Thyroid gland (tissue), 4 donors: ENCODE results near the gene WDR27. TPM values are rescaled to one million over a fixed set of nuclear protein-coding genes. Genes with fewer than 3 reads are reported as not detected.

Experiments used
- DNase-seq, 2 donors: peaks; one replicate each; pipeline ENCODE4 v3.0.0-alpha.2; 2019
- H3K27ac ChIP-seq, 3 donors: fragments of 200-600 bp; sonication (generic); 1 replicate in 2 of 3; 2 replicates in 1 of 3; pipeline ENCODE4 v1.5.1; 2016 to 2019; ENCODE audit warnings: mild to moderate bottlenecking in 1 of 3, moderate library complexity in 1 of 3
- H3K27me3 ChIP-seq: fragments of 200-600 bp; sonication (generic); one replicate; pipeline ENCODE4 v1.5.1; 2019
- H3K36me3 ChIP-seq, 2 donors: fragments of 200-600 bp; sonication (generic); one replicate each; pipeline ENCODE4 v1.5.1; 2016 to 2019
- H3K4me1 ChIP-seq, 2 donors: fragments of 200-600 bp; sonication (generic); one replicate each; pipeline ENCODE4 v1.5.1; 2017 to 2019
- H3K4me3 ChIP-seq, 3 donors: fragments of 200-600 bp; sonication (generic); replicated peaks in 1 of 3; 1 replicate in 2 of 3; 2 replicates in 1 of 3; pipeline ENCODE4 v1.5.1; 2016; ENCODE audit warnings: mild to moderate bottlenecking in 1 of 3
- H3K9me3 ChIP-seq: fragments of 200-600 bp; sonication (generic); one replicate; pipeline ENCODE4 v1.5.1; 2017
- POLR2A ChIP-seq, 2 donors: fragments of 450-650 bp; IDR thresholded peaks; one replicate each; pipeline ENCODE4 v1.6.1; 2017; ENCODE audit warnings: antibody characterized with exemption in 2 of 2, mild to moderate bottlenecking in 2 of 2, moderate library complexity in 1 of 2
- WGBS, 2 donors: methylation state at CpG; one replicate each; pipeline ENCODE4 v1.1.5; 2017; 5-methylcytosine and 5-hydroxymethylcytosine counted together
- intact Hi-C: fragments of 100-400 bp; cut with DNase I; formaldehyde crosslinking; loops from one replicate; pipeline ENCODE4 v1.15.1; 2023
- total RNA-seq, 4 donors: library from RNA; depleted of rRNA; stranded (reverse); fragments of >200 nt; gene quantifications; one replicate each; pipeline ENCODE4 v1.2.3, GENCODE V29; 2016
- TF ChIP-seq, protein P1 (sequence below), 6 experiments: fragments of 200-600 bp in 3 of 6; fragments of 450-650 bp in 3 of 6; sonication (generic) in 3 of 6; IDR thresholded peaks; one replicate each; pipeline ENCODE4 v1.5.1; 2016 to 2019; ENCODE audit warnings: antibody characterized with exemption in 6 of 6, mild to moderate bottlenecking in 2 of 6, inconsistent platforms in 1 of 6, moderate library complexity in 1 of 6

Gene WDR27
- total RNA-seq, 4 donors from 2014 or later: 48.9 to 74.6 (median 51.8) TPM

DNA sequence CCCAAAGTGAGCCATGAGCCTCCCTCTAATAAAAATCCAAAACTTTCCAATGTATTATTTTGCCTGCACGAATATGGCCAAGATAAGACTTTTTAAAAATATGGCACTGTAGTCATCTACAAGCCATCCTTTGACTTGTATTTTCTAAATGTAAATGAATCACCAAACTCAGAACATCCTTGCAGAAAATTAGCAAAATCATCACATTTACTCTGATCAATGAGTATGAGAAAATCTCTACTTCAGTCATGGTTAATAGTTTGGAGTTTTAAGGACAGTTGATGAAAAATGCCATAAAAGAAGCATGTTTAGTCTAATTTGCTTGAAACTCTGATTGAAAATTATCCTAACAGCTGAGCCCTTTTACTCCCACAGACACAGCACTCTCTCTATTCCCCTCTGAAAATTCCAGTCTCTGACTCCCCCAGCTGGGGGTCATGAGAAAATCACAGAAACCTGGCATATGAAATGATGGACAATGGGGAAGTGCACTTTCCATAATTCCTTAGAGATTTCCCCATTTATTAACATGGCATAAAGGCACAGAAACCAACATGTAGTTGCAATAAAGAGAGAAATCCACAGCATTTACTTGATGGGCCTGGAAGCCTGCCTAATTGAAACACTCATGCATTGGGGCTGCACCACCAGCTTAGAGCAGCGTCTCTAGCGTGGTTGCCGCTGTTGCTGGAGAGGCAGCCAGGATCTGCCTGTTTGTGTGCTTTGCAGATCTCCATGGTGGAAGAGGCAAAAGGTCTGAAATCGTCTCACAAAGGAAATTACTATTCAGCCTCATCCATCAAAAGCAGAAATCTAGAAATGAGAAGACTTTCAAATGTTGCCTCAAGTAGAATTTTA is 214.0 kb downstream of the WDR27 start:
- no peaks in the 10 kb centered on the region for H3K27me3 ChIP-seq
- no peak overlapping the region for H3K27ac ChIP-seq
- WGBS, 2 donors: 73 to 89% methylated on average over 5 of the region's 5 CpGs
- TF ChIP-seq, protein P1, sequence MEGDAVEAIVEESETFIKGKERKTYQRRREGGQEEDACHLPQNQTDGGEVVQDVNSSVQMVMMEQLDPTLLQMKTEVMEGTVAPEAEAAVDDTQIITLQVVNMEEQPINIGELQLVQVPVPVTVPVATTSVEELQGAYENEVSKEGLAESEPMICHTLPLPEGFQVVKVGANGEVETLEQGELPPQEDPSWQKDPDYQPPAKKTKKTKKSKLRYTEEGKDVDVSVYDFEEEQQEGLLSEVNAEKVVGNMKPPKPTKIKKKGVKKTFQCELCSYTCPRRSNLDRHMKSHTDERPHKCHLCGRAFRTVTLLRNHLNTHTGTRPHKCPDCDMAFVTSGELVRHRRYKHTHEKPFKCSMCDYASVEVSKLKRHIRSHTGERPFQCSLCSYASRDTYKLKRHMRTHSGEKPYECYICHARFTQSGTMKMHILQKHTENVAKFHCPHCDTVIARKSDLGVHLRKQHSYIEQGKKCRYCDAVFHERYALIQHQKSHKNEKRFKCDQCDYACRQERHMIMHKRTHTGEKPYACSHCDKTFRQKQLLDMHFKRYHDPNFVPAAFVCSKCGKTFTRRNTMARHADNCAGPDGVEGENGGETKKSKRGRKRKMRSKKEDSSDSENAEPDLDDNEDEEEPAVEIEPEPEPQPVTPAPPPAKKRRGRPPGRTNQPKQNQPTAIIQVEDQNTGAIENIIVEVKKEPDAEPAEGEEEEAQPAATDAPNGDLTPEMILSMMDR (IDR thresholded peaks at IDR 0.05): no peak
- TF ChIP-seq POLR2A (IDR thresholded peaks at IDR 0.05): no peak
- H3K4me1 ChIP-seq: no peaks in the 10 kb centered on the region
- DNase-seq: no peak
- no peaks in the 10 kb centered on the region for H3K9me3 ChIP-seq
- no peak overlapping the region for H3K4me3 ChIP-seq
- H3K36me3 ChIP-seq: no peaks in the 10 kb centered on the region
- intact Hi-C loops: no loop called here

DNA sequence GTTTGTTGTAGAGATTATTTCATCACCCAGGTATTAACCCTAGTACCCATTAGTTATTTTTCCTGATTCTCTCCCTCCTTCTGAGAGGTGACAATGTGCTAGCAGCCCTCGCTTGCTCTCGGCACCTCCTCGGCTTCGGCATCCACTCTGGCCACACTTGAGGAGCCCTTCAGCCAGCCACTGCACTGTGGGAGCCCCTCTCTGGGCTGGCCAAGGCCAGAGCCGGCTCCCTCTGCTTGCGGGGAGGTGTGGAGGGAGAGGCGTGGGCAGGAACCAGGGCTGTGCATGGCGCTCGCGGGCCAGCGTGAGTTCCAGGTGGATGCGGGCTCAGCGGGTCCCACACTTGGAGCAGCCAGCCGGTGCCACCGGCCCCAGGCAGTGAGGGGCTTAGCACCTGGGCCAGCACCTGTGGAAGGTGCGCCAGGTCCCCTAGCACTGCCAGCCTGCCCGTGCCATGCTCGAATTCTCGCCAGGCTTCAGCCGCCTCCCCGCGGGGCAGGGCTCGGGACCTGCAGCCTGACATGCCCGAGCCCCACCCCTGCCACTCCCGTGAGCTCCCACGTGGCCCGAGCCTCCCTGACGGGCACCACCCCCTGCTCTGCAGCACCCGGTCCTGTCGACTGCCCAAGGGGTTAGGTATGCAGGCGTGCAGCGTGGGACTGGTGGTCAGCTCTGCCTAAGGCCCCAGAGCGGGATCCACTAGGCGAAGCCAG is 221.9 kb downstream of the WDR27 start:
- Histone ChIP-seq H3K36me3 (no peaks in the 10 kb centered on the region), H3K9me3 (no peaks in the 10 kb centered on the region), H3K27ac (no peak overlapping the region), H3K4me3 (no peak overlapping the region), H3K27me3 (no peaks in the 10 kb centered on the region), H3K4me1 (no peaks in the 10 kb centered on the region)
- intact Hi-C loops: no loop called here
- TF ChIP-seq, protein P1 (IDR thresholded peaks at IDR 0.05): no peak
- TF ChIP-seq POLR2A (IDR thresholded peaks at IDR 0.05): no peak
- 97 to 99% methylated on average over 19 to 24 of the region's 34 CpGs for WGBS, 2 donors
- DNase-seq: no peak

DNA sequence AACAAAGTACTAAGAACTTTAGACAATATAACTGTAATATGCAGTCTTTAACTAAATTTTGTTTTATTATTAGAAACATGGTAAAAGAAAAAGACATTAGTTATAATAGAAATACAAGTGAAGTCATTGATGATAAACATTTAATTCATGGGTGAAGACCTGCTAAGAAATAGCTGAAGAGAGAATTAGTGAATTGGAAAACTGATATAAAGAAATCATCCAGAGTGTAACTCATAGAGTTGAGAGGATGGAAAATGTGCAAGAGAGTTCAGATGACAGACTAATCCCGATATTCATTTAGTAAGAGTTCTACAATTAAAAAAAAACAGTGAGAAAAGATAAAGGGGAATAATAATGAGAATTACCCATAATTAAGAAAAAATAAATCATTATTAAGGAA is 227.5 kb downstream of the WDR27 start:
- no peak for DNase-seq
- H3K4me1 ChIP-seq: no peaks in the 10 kb centered on the region
- H3K27me3 ChIP-seq: no peaks in the 10 kb centered on the region
- no peak overlapping the region for H3K27ac ChIP-seq
- H3K36me3 ChIP-seq: no peaks in the 10 kb centered on the region
- no peaks in the 10 kb centered on the region for H3K9me3 ChIP-seq
- no peak for TF ChIP-seq POLR2A (IDR thresholded peaks at IDR 0.05)
- TF ChIP-seq, protein P1 (IDR thresholded peaks at IDR 0.05): no peak
- H3K4me3 ChIP-seq: no peak overlapping the region
- WGBS, 2 donors: 96 to 100% methylated on average over 1 of the region's 1 CpG
- intact Hi-C loops: no loop called here

DNA sequence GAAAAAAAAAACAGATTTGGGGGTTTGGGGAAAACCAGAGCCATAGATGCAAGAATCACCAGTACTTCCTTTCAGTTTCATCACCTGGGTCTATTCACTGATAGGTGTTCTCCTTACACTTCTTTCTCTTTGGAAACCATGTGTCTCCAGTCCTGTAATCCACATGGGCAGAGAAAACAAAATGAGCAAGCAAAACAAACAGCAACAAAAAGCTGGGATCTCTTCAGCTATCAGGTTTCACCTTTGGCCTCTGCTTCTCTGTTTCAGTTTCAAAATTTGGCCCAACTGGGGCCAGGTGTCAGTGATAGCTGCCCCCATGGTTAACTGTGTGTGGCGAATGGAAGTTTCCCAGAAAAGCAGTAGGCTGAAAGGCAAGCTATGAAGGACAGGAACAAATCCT is 228.2 kb downstream of the WDR27 start:
- Histone ChIP-seq H3K9me3 (no peaks in the 10 kb centered on the region), H3K27ac (no peak overlapping the region), H3K36me3 (no peaks in the 10 kb centered on the region), H3K27me3 (no peaks in the 10 kb centered on the region), H3K4me1 (no peaks in the 10 kb centered on the region), H3K4me3 (no peak overlapping the region)
- TF ChIP-seq, protein P1 (IDR thresholded peaks at IDR 0.05): no peak
- TF ChIP-seq POLR2A (IDR thresholded peaks at IDR 0.05): no peak
- WGBS, 2 donors: 90 to 95% methylated on average over 1 of the region's 1 CpG
- intact Hi-C loops: no loop called here
- no peak for DNase-seq
